Spleen (tissue), 11 donors: ENCODE data around the gene KIF1C. TPM values are rescaled to one million over a fixed set of nuclear protein-coding genes. Genes with fewer than 3 reads are reported as not detected.
A peak's percentile ranks its signal among the peaks of the same experiment; 100 is the strongest.

Experiments
- DNase-seq: peaks from one replicate; pipeline ENCODE4 v3.0.0-alpha.2; 2020
- H3K27ac ChIP-seq, 8 donors: fragments of 200-600 bp; sonication (generic) in 7 of 8; 1 replicate in 4 of 8; 2 replicates in 4 of 8; pipeline versions ENCODE4 v1.5.0 to v1.8.0; 2016 to 2021; ENCODE audit warnings: inconsistent platforms in 4 of 8, mild to moderate bottlenecking in 4 of 8, moderate library complexity in 1 of 8
- H3K27me3 ChIP-seq, 7 donors: fragments of 200-600 bp; sonication (generic) in 6 of 7; replicated peaks in 1 of 7; 1 replicate in 4 of 7; 2 replicates in 3 of 7; pipeline versions ENCODE4 v1.5.0 to v1.8.0; 2016 to 2021; ENCODE audit warnings: inconsistent platforms in 3 of 7, mild to moderate bottlenecking in 1 of 7
- H3K36me3 ChIP-seq, 6 donors: fragments of 200-600 bp; sonication (generic) in 5 of 6; 1 replicate in 4 of 6; 2 replicates in 2 of 6; pipeline versions ENCODE4 v1.5.0 to v1.8.0; 2016 to 2021; ENCODE audit warnings: inconsistent platforms in 2 of 6
- H3K4me1 ChIP-seq, 6 donors: fragments of 200-600 bp; sonication (generic) in 5 of 6; 1 replicate in 3 of 6; 2 replicates in 3 of 6; pipeline versions ENCODE4 v1.5.0 to v1.8.0; 2016 to 2021; ENCODE audit warnings: inconsistent platforms in 3 of 6
- H3K4me3 ChIP-seq, 8 donors: fragments of 200-600 bp; sonication (generic) in 7 of 8; 1 replicate in 4 of 8; 2 replicates in 4 of 8; pipeline versions ENCODE4 v1.5.0 to v1.8.0; 2016 to 2021; ENCODE audit warnings: inconsistent platforms in 4 of 8, mild to moderate bottlenecking in 4 of 8, moderate library complexity in 2 of 8
- H3K9me3 ChIP-seq, 8 donors: fragments of 200-600 bp; sonication (generic) in 7 of 8; 1 replicate in 4 of 8; 2 replicates in 4 of 8; pipeline versions ENCODE4 v1.5.0 to v1.8.0; 2016 to 2021; ENCODE audit warnings: inconsistent platforms in 4 of 8
- CTCF ChIP-seq, 11 experiments: fragments of 200-600 bp in 7 of 11; fragments of 450-650 bp in 4 of 11; sonication (generic) in 4 of 11; IDR thresholded peaks in 8 of 11; conservative IDR thresholded peaks in 3 of 11; 1 replicate in 7 of 11; 2 replicates in 4 of 11; pipeline versions ENCODE4 v1.4.0 to v1.8.0; 2016 to 2021; ENCODE audit warnings: antibody characterized with exemption in 11 of 11, inconsistent platforms in 4 of 11, mild to moderate bottlenecking in 1 of 11
- POLR2A ChIP-seq, 3 donors: fragments of 450-650 bp; IDR thresholded peaks; one replicate each; pipeline ENCODE4 v1.5.1; 2017; ENCODE audit warnings: antibody characterized with exemption in 3 of 3, mild to moderate bottlenecking in 1 of 3
- POLR2AphosphoS5 ChIP-seq, 3 donors: sonication (generic); formaldehyde crosslinking; IDR thresholded peaks; one replicate each; pipeline ENCODE4 v1.5.1; 2017; ENCODE audit warnings: antibody characterized with exemption in 3 of 3
- WGBS, 5 donors: extraction: QIAGEN DNeasy Blood & Tissue Kit in 3 of 5; methylation state at CpG; one replicate each; pipeline versions ENCODE4 v1.1.5 to v1.1.7; 2013 to 2018; 5-methylcytosine and 5-hydroxymethylcytosine counted together
- intact Hi-C: fragments of 100-400 bp; cut with DNase I; formaldehyde crosslinking; loops from one replicate; pipeline ENCODE4 v1.15.0; 2023; ENCODE audit warnings: low total_unique reads
- polyA plus RNA-seq, 3 donors: library from polyadenylated mRNA; stranded (reverse); fragments of 200-250 nt; gene quantifications; one replicate each; pipeline ENCODE4 v1.2.1, GENCODE V29; 2013
- total RNA-seq, 7 donors: library from RNA; depleted of rRNA in 3 of 7; stranded (reverse); fragments of >200 nt in 3 of 7; fragmentation: NEBNext Ultra II Directional in 4 of 7; extraction: Animal tissue kit (Norgen Biotek cat#: 25700) in 4 of 7; gene quantifications; one replicate each; pipeline versions ENCODE4 v1.1.0 to v1.2.1, GENCODE V29; 2016 to 2021
- donor health status: healthy with polysubstance abuse.
- donor health status: DM: no; HTN: no; CAD: no; lungs with moderate emphysema.
- donor health status: DM: no; HTN: no; CAD: no.
- donor health status: Bipolar disorder and iron deficiency.
- donor health status: healthy.
- donor health status: DM: no; HTN: no; CAD: no.
- donor health status: DM: yes; HTN: yes; CAD: no.

The KIF1C gene
- total and polyA plus RNA-seq, 10 donors = 11.9 to 141 (median 64.8) TPM

DNA sequence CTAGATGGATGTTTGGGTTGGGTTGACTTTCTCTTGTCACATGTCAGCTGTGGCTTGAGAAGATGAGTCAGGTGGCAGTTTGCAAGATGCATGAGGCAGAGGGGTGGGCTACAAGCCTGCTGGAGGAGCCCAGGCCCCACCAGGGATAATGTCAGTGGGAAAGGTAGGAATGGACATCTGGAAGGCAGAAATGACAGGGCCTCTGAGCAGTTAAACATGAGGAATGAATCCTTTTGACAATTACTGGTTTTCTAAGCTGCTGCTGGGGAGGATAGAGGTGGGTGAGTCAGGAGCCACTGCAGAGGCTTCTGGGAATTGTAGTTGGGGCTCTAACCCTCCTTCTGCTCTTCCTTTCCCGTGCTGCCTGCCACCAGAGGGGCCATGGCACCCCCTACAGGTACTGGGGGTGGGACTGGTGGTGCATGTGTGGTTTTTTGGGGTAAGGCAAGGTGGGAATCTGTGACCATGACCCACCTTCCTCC is 21.8 kb downstream of the KIF1C start:
- no peak overlapping the region for H3K27ac ChIP-seq
- intact Hi-C loops = no loop called here
- no peak overlapping the region for H3K4me3 ChIP-seq
- no peak for DNase-seq
- H3K36me3 ChIP-seq = peaks cover 0 to 100% (median 68%) of the 10 kb centered on the region in 6 donors
- peaks cover 0 to 4% (median 0%) of the 10 kb centered on the region in 7 donors for H3K27me3 ChIP-seq
- 0 to 58% (median 14%) methylated on average over 1 of the region's 1 CpG for WGBS, 5 donors
- H3K9me3 ChIP-seq = no peaks in the 10 kb centered on the region
- peak in 3 of 11 experiments; percentile 28 to 33 (median 31) for TF ChIP-seq CTCF (IDR thresholded peaks at IDR 0.05 in 8 of 11, conservative IDR thresholded peaks at IDR 0.05 in 3 of 11)
- TF ChIP-seq POLR2A (IDR thresholded peaks at IDR 0.05) = no peak
- H3K4me1 ChIP-seq = peaks cover 0 to 33% (median 12%) of the 10 kb centered on the region in 6 donors

GRCh38 chr17:5020502-5021023 is 22.8 kb downstream of the KIF1C start:
- H3K9me3 ChIP-seq = no peaks in the 10 kb centered on the region
- H3K27me3 ChIP-seq = peaks cover 0 to 4% (median 0%) of the 10 kb centered on the region in 7 donors
- H3K36me3 ChIP-seq = peaks cover 0 to 98% (median 58%) of the 10 kb centered on the region in 6 donors
- 89 to 93% (median 90%) methylated on average over 20 of the region's 20 CpGs for WGBS, 5 donors
- H3K27ac ChIP-seq = no peak overlapping the region
- no peak overlapping the region for H3K4me3 ChIP-seq
- TF ChIP-seq CTCF (IDR thresholded peaks at IDR 0.05 in 8 of 11, conservative IDR thresholded peaks at IDR 0.05 in 3 of 11) (no peak), POLR2A (IDR thresholded peaks at IDR 0.05) (no peak), POLR2AphosphoS5 (IDR thresholded peaks at IDR 0.05) (no peak)
- intact Hi-C loops = no loop called here
- DNase-seq = no peak
- peaks cover 0 to 33% (median 12%) of the 10 kb centered on the region in 6 donors for H3K4me1 ChIP-seq

- Histone ChIP-seq H3K36me3 (peaks cover 0 to 81% (median 47%) of the 10 kb centered on the region in 6 donors), H3K27me3 (peaks cover 0 to 4% (median 0%) of the 10 kb centered on the region in 7 donors), H3K9me3 (no peaks in the 10 kb centered on the region), H3K4me1 (peaks cover 0 to 18% (median 6%) of the 10 kb centered on the region in 6 donors), H3K4me3 (no peak overlapping the region), H3K27ac (no peak overlapping the region)
- intact Hi-C loops = no loop called here
- DNase-seq = no peak
- 95 to 98% (median 95%) methylated on average over 30 of the region's 30 CpGs for WGBS, 5 donors
- TF ChIP-seq POLR2AphosphoS5 (IDR thresholded peaks at IDR 0.05) (peak in 1 of 3 donors; percentile 29), CTCF (IDR thresholded peaks at IDR 0.05 in 8 of 11, conservative IDR thresholded peaks at IDR 0.05 in 3 of 11) (no peak)
These were observed 24.5 kb downstream of the KIF1C start for GRCh38 chr17:5022171-5022711.

DNA sequence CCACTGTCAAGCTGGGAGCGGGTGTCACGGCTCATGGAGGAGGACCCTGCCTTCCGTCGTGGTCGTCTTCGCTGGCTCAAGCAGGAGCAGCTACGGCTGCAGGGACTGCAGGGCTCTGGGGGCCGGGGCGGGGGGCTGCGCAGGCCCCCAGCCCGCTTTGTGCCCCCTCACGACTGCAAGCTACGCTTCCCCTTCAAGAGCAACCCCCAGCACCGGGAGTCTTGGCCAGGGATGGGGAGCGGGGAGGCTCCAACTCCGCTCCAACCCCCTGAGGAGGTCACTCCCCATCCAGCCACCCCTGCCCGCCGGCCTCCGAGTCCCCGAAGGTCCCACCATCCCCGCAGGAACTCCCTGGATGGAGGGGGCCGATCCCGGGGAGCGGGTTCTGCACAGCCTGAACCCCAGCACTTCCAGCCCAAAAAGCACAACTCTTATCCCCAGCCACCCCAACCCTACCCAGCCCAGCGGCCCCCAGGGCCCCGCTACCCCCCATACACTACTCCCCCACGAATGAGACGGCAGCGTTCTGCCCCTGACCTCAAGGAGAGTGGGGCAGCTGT is 25.9 kb downstream of the KIF1C start:
- Histone ChIP-seq H3K9me3 (no peaks in the 10 kb centered on the region), H3K27ac (no peak overlapping the region), H3K27me3 (peaks cover 0 to 4% (median 0%) of the 10 kb centered on the region in 7 donors), H3K36me3 (peaks cover 0 to 67% (median 45%) of the 10 kb centered on the region in 6 donors), H3K4me1 (peaks cover 0 to 13% (median 6%) of the 10 kb centered on the region in 6 donors), H3K4me3 (no peak overlapping the region)
- 84 to 97% (median 88%) methylated on average over 21 to 29 of the region's 29 CpGs for WGBS, 5 donors
- no peak for DNase-seq
- intact Hi-C loops = no loop called here
- TF ChIP-seq POLR2A (IDR thresholded peaks at IDR 0.05) (no peak), POLR2AphosphoS5 (IDR thresholded peaks at IDR 0.05) (peak in 1 of 3 donors; percentile 31), CTCF (IDR thresholded peaks at IDR 0.05 in 8 of 11, conservative IDR thresholded peaks at IDR 0.05 in 3 of 11) (no peak)
